ENCODE results near the gene STK11IP.
A peak's percentile ranks its signal among the peaks of the same experiment; 100 is the strongest.

Gene STK11IP

GRCh38 chr2:219575566-219576504 lies 21.8 kb upstream of the STK11IP start:
- Histone ChIP-seq H3K4me3 (ENCODE audit: low read depth, low read length) (peak overlapping the region; percentile 47; the same call in 1 of the 2 replicates), H3K36me3 (no peaks in the 10 kb centered on the region), H3K27me3 (no peaks in the 10 kb centered on the region), H3K9me3 (no peaks in the 10 kb centered on the region), H3K4me1 (peaks cover 28% of the 10 kb centered on the region)
- no peak for DNase-seq
- TF ChIP-seq CTCF (IDR thresholded peaks at IDR 0.05; ENCODE audit: low read depth, low read length): no peak

GRCh38 chr2:219576505-219577388 lies 20.9 kb upstream of the STK11IP start:
- peaks cover 27% of the 10 kb centered on the region for H3K4me1 ChIP-seq
- no peaks in the 10 kb centered on the region for H3K36me3 ChIP-seq
- TF ChIP-seq CTCF (IDR thresholded peaks at IDR 0.05; ENCODE audit: low read depth, low read length): no peak
- no peaks in the 10 kb centered on the region for H3K9me3 ChIP-seq
- H3K27me3 ChIP-seq: no peaks in the 10 kb centered on the region
- peak overlapping the region; percentile 47 for H3K4me3 ChIP-seq (ENCODE audit: low read depth, low read length)
- peak; percentile 69 for DNase-seq

GRCh38 chr2:219578811-219579613 lies 18.6 kb upstream of the STK11IP start:
- DNase-seq: no peak
- peaks cover 19% of the 10 kb centered on the region for H3K4me1 ChIP-seq
- TF ChIP-seq CTCF (IDR thresholded peaks at IDR 0.05; ENCODE audit: low read depth, low read length): no peak

GRCh38 chr2:219581346-219581745 lies 16.3 kb upstream of the STK11IP start:
- Histone ChIP-seq H3K36me3 (no peaks in the 10 kb centered on the region), H3K4me1 (peaks cover 13% of the 10 kb centered on the region), H3K9me3 (no peaks in the 10 kb centered on the region), H3K4me3 (ENCODE audit: low read depth, low read length) (no peak overlapping the region), H3K27me3 (no peaks in the 10 kb centered on the region)
- TF ChIP-seq CTCF (IDR thresholded peaks at IDR 0.05; ENCODE audit: low read depth, low read length): no peak
- no peak for DNase-seq

More at GRCh38 chr2:219578811-219579613, 18.6 kb upstream of the STK11IP start:
- Histone ChIP-seq H3K4me3 (ENCODE audit: low read depth, low read length) (no peak overlapping the region), H3K27me3 (no peaks in the 10 kb centered on the region), H3K9me3 (no peaks in the 10 kb centered on the region), H3K36me3 (no peaks in the 10 kb centered on the region)

- Histone ChIP-seq H3K36me3 (no peaks in the 10 kb centered on the region), H3K27me3 (no peaks in the 10 kb centered on the region), H3K9me3 (peaks cover 4% of the 10 kb centered on the region; the same call in 1 of the 2 replicates), H3K4me3 (ENCODE audit: low read depth, low read length) (no peak overlapping the region), H3K4me1 (peaks cover 13% of the 10 kb centered on the region)
- DNase-seq: no peak
- no peak for TF ChIP-seq CTCF (IDR thresholded peaks at IDR 0.05; ENCODE audit: low read depth, low read length)
These were observed 6.6 kb upstream of the STK11IP start for GRCh38 chr2:219591091-219591490.

All from BE2C (cell line).